ENCODE results near the gene POLR2I. TPM values are rescaled to one million over a fixed set of nuclear protein-coding genes. Genes with fewer than 3 reads are reported as not detected.

Gene POLR2I
- total and polyA plus RNA-seq, 2 of the 13 experiments (the other 11 are each of a cell fraction or from before 2014, with no cell fraction given) = 40.5 to 104 TPM

- TF ChIP-seq, protein P1, sequence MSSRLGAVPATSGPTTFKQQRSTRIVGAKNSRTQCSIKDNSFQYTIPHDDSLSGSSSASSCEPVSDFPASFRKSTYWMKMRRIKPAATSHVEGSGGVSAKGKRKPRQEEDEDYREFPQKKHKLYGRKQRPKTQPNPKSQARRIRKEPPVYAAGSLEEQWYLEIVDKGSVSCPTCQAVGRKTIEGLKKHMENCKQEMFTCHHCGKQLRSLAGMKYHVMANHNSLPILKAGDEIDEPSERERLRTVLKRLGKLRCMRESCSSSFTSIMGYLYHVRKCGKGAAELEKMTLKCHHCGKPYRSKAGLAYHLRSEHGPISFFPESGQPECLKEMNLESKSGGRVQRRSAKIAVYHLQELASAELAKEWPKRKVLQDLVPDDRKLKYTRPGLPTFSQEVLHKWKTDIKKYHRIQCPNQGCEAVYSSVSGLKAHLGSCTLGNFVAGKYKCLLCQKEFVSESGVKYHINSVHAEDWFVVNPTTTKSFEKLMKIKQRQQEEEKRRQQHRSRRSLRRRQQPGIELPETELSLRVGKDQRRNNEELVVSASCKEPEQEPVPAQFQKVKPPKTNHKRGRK (CRISPR knock-in tag; IDR thresholded peaks at IDR 0.05) = no peak
- peak; percentile 95 for TF ChIP-seq ZNF331 (CRISPR knock-in tag; IDR thresholded peaks at IDR 0.05)
- TF ChIP-seq, protein P2, sequence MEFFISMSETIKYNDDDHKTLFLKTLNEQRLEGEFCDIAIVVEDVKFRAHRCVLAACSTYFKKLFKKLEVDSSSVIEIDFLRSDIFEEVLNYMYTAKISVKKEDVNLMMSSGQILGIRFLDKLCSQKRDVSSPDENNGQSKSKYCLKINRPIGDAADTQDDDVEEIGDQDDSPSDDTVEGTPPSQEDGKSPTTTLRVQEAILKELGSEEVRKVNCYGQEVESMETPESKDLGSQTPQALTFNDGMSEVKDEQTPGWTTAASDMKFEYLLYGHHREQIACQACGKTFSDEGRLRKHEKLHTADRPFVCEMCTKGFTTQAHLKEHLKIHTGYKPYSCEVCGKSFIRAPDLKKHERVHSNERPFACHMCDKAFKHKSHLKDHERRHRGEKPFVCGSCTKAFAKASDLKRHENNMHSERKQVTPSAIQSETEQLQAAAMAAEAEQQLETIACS (CRISPR knock-in tag; IDR thresholded peaks at IDR 0.05) = no peak
- TF ChIP-seq, protein P3, sequence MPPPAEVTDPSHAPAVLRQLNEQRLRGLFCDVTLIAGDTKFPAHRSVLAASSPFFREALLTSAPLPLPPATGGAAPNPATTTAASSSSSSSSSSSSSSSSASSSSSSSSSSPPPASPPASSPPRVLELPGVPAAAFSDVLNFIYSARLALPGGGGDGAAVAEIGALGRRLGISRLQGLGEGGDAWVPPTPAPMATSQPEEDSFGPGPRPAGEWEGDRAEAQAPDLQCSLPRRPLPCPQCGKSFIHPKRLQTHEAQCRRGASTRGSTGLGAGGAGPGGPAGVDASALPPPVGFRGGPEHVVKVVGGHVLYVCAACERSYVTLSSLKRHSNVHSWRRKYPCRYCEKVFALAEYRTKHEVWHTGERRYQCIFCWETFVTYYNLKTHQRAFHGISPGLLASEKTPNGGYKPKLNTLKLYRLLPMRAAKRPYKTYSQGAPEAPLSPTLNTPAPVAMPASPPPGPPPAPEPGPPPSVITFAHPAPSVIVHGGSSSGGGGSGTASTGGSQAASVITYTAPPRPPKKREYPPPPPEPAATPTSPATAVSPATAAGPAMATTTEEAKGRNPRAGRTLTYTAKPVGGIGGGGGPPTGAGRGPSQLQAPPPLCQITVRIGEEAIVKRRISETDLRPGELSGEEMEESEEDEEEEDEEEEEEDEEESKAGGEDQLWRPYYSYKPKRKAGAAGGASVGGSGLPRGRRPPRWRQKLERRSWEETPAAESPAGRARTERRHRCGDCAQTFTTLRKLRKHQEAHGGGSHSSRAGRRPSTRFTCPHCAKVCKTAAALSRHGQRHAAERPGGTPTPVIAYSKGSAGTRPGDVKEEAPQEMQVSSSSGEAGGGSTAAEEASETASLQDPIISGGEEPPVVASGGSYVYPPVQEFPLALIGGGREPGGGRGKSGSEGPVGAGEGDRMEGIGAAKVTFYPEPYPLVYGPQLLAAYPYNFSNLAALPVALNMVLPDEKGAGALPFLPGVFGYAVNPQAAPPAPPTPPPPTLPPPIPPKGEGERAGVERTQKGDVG (CRISPR knock-in tag; IDR thresholded peaks at IDR 0.05; ENCODE audit: borderline replicate concordance) = no peak
- TF ChIP-seq, protein P4, sequence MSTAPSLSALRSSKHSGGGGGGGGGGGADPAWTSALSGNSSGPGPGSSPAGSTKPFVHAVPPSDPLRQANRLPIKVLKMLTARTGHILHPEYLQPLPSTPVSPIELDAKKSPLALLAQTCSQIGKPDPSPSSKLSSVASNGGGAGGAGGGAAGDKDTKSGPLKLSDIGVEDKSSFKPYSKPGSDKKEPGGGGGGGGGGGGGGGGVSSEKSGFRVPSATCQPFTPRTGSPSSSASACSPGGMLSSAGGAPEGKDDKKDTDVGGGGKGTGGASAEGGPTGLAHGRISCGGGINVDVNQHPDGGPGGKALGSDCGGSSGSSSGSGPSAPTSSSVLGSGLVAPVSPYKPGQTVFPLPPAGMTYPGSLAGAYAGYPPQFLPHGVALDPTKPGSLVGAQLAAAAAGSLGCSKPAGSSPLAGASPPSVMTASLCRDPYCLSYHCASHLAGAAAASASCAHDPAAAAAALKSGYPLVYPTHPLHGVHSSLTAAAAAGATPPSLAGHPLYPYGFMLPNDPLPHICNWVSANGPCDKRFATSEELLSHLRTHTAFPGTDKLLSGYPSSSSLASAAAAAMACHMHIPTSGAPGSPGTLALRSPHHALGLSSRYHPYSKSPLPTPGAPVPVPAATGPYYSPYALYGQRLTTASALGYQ (CRISPR knock-in tag; IDR thresholded peaks at IDR 0.05) = peak; percentile 66; the same call in 1 of the 2 replicates
- TF ChIP-seq ZSCAN22 (CRISPR knock-in tag; IDR thresholded peaks at IDR 0.05) = no peak
- no peak for TF ChIP-seq HHEX (CRISPR knock-in tag; IDR thresholded peaks at IDR 0.05)
- TF ChIP-seq MED8 (CRISPR knock-in tag; IDR thresholded peaks at IDR 0.05; ENCODE audit: insufficient replicate concordance) = peak; percentile 91
- 0 out of 2 replicates have a peak, but pooled peaks have one; percentile 8 for TF ChIP-seq SP140L (CRISPR knock-in tag; IDR thresholded peaks at IDR 0.05; ENCODE audit: borderline replicate concordance)
- peak; percentile 59 for TF ChIP-seq TP53 (CRISPR knock-in tag; conservative IDR thresholded peaks at IDR 0.05)
- 0 out of 2 replicates have a peak, but pooled peaks have one; percentile 48 for TF ChIP-seq ZNF678 (CRISPR knock-in tag; IDR thresholded peaks at IDR 0.05)
- peak; percentile 23 for TF ChIP-seq RBM22 (optimal IDR thresholded peaks at IDR 0.05; ENCODE audit: low read length)
- TF ChIP-seq, protein P5, sequence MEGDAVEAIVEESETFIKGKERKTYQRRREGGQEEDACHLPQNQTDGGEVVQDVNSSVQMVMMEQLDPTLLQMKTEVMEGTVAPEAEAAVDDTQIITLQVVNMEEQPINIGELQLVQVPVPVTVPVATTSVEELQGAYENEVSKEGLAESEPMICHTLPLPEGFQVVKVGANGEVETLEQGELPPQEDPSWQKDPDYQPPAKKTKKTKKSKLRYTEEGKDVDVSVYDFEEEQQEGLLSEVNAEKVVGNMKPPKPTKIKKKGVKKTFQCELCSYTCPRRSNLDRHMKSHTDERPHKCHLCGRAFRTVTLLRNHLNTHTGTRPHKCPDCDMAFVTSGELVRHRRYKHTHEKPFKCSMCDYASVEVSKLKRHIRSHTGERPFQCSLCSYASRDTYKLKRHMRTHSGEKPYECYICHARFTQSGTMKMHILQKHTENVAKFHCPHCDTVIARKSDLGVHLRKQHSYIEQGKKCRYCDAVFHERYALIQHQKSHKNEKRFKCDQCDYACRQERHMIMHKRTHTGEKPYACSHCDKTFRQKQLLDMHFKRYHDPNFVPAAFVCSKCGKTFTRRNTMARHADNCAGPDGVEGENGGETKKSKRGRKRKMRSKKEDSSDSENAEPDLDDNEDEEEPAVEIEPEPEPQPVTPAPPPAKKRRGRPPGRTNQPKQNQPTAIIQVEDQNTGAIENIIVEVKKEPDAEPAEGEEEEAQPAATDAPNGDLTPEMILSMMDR (CRISPR knock-in tag; IDR thresholded peaks at IDR 0.05) = 0 out of 2 replicates have a peak, but pooled peaks have one; percentile 21
- TF ChIP-seq MYC (CRISPR knock-in tag; IDR thresholded peaks at IDR 0.05; ENCODE audit: borderline replicate concordance) = peak; percentile 100
- peak; percentile 87; the same call in 1 of the 2 replicates for TF ChIP-seq ZNF780A (CRISPR knock-in tag; IDR thresholded peaks at IDR 0.05)
- no peak for TF ChIP-seq BRCA1 (CRISPR knock-in tag; IDR thresholded peaks at IDR 0.05)
These were observed at the start of gene POLR2I (continued) for GRCh38 chr19:36114721-36115452.
